Activated CD8-positive, alpha-beta memory T cell treated with anti-CD3 and anti-CD28 coated beads, Interleukin-2, amount 50 U/mL, for 1 hour (primary cell): ENCODE measurements around the gene HK1.
"Not testable (repeated sequence)": the region's sequence is repeated elsewhere in the genome, so short reads cannot be mapped to it uniquely, and the experiment has no call there.

ENCODE experiments used
- DNase-seq: peaks from one replicate; pipeline ENCODE4 v3.0.0-alpha.2; 2020; ENCODE audit errors: extremely low read depth

HK1 gene

DNA sequence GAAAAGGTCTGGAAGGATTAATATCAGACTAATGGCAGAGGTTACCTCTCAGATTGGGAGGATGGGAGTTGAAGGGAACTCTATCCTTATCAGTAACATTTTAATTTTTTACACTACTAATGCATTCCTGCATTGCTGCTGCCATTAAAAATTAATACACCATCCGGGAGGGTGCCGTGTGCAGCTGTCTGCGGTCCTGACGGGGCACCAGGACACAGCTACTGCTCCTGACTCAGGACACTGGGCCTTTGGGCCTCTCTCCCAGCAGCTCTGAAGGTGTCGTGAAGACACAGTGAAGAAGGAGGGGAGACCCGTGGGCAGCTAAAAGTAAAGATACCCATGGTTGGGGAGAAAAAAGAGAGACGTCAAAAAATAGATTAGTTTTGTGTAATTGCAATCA is 23.4 kb upstream of the HK1 start:
- DNase-seq = no peak

DNA sequence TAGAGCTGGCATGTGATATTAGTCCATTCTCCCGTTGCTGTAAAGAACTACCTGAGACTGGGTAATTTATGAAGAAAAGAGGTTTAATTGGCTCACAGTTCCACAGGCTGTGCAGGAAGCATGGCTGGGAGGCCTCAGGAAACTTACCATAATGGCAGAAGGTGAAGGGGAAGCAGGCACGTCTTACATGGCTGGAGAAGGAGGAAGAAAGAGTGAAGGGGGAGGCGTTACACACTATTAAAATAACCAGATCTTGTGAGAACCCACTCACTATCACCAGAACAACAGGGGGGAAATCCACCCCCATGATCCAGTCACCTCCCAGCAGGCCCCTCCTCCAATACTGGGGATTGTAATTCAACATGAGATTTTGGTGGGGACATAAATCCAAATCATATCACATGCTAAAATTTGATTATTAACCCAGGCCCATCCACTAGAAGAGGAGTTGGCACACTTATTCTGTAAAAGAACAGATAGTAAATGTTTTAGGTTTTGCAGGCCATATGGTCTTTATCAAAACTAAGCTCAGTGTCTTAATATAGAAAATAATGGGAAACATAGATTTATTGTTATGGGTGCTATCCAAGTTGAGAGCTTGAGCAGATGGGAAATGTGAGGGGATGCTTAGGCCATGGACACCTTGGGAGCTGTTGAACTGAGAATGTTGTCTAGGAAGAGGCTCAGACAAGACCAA is 18.6 kb upstream of the HK1 start:
- no peak for DNase-seq

GRCh38 chr10:69261184-69261583 is 17.1 kb upstream of the HK1 start:
- DNase-seq = no peak

DNA sequence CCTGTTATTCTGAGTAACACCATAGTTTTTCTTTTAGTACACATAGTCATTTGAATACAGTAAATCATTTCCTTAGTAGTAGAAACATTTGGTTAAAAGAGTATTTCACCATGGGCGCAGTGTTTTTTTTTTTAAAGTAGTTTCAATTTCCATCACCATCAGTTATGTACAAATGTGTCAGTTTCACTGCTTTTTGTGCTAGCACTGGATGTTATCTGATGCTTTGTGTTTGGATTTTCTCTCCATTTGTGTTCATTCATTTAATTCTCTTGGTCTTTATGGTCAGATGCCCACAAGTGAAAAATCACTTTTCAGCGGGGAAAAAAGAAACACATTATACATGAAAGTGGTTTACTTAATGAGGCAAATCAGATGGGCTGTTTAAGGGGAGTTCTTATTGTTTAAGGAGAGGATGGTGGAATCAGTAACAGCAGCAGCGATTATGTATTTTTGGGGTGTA is 16.0 kb upstream of the HK1 start:
- DNase-seq = no peak

- no peak for DNase-seq
Observed at GRCh38 chr10:69265521-69265920, 12.8 kb upstream of the HK1 start.

DNA sequence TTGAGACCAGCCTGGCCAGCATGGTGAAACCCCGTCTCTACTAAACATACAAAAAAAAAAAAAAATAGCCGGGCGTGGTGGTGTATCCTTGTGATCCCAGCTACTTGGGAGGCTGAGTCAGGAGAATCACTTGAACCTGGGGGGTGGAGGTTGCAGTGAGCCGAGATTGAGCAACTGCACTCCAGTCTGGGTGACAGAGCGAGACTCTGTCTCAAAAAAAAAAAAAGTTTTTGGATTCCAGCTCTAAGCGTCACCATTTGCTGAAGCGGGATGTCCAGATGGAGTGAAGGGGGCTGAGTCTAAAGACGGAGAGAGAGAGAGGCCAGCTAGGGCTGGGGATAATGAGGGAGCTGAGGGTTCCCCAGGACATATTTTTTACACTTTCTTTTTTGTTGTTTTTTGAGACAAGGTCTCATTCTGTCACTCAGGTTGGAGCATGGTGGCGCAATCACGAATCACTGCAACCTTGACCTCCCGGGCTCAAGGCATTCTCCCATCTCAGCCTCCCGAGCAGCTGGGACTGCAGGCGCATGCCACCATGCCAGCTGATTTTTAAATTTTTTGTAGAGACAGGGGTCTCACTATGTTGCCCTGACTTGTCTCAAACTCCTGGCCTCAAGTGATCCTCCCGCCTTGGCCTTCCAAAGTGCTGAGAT is 9.4 kb upstream of the HK1 start:
- DNase-seq = no peak

GRCh38 chr10:69269761-69270160 is 8.5 kb upstream of the HK1 start:
- DNase-seq = no peak

- no peak for DNase-seq
Observed at GRCh38 chr10:69270990-69271389, 7.3 kb upstream of the HK1 start.

DNA sequence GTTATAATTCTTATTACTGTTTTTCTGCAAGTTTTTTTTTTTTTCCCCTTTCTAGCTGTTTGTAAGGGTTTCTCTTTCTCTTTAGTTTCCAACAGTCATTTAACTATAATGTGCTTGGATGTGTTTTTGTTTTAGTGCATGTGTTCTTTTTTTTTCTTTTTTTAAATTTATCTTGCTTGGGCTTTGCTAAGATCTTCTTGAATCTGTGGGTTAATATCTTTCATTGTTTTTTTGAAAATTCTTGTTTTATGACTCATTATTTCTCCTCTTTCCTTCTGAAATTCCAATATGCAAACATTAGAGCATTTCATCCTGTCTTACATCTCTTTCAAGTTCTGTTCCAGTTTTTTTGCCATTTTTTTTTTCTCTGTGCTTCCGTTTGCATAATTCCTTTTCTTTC is 5.7 kb upstream of the HK1 start:
- DNase-seq = no peak

- DNase-seq = no peak
Observed at GRCh38 chr10:69275444-69275843, 2.9 kb upstream of the HK1 start.

DNA sequence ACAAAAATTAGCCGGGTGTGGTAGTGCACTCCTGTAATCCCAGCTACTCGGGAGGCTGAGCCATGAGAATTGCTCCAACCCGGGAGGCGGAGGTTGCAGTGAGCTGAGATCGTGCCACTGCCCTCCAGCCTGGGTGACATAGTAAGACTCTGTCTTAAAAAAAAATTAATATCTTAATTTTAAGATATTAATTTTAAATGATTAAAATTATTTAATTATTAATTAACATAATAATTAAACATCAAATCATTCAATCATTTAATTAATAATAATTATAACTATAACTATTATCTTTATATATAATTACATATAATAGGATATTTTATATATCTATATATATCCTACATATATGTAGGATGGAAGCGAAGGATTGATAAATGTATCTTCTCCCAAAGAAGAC is 1.8 kb upstream of the HK1 start:
- DNase-seq = no peak

- no peak for DNase-seq
Observed at GRCh38 chr10:69279110-69279509, 814 bp downstream of the HK1 start.

GRCh38 chr10:69281507-69282413 is 3.5 kb downstream of the HK1 start:
- no peak for DNase-seq

DNA sequence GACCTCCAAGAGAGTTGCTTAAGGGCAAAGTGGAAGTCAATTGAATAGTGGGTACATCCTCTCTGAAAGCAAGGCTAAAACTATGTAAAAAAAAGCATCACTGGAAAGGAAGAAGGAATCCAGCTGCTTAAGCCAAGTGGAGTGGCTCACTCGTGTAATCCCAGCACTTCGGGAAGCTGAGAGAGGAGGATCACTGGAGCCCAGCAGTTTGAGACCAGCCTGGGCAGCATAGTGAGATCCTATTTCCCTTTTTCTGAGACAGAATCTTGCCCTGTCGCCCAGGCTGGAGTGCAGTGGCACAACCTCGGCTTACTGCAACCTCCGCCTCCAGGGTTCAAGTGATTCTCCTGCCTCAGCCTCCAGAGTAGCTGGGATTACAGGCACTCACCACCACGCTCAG is 6.1 kb downstream of the HK1 start:
- DNase-seq = not testable (repeated sequence)

- DNase-seq = no peak
Observed at GRCh38 chr10:69285699-69286098, 7.4 kb downstream of the HK1 start.

GRCh38 chr10:69287181-69287580 is 8.9 kb downstream of the HK1 start:
- no peak for DNase-seq

GRCh38 chr10:69290993-69291392 is 12.7 kb downstream of the HK1 start:
- DNase-seq = no peak

DNA sequence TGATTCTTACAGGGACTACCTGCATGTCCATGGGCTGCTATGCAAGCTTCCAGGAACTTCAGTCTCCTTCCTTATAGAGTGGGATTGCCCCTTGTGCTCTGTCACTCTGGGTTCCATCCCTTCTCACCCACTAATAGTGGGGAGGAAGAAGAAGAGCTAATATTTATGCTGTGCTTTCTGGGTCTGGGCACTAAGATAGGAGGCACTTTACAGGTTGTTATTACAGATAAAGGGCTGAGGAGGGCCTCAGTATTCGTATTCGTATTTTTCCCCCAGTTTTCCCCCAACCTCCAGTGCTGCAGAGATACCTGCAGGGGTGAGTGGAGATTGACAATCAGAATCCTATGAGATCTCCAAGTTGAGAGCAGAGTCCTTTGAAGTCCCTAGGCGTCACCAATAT is 14.2 kb downstream of the HK1 start:
- no peak for DNase-seq

DNA sequence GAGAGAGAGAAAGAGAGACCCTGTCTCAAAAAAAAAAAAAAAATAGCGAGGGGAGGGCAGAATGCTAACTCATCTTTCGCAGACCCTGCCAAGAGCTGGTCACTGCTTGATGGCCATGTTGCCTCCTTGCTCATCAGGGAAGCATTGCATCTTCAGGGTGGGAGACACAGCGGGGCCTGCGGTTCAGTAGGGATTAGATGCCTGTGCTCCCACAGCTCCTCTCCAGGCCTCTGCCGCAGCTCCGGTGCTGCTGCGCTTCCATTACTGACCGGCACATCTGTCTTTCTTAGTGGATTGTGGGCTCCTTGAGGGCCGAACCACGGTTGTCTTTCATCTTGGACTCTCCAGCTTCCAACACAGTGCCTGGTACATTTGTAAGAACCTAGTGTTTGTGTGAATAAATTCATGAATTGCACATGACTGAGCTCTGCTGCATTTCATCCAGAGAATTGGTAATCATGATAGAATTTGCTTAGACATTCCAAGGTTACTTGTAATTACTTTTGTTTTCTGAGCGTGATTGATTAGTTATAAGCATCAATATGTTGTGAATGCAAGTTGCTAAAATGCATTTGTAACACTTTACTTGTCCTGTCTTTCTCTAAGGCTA is 16.8 kb downstream of the HK1 start:
- DNase-seq = no peak

DNA sequence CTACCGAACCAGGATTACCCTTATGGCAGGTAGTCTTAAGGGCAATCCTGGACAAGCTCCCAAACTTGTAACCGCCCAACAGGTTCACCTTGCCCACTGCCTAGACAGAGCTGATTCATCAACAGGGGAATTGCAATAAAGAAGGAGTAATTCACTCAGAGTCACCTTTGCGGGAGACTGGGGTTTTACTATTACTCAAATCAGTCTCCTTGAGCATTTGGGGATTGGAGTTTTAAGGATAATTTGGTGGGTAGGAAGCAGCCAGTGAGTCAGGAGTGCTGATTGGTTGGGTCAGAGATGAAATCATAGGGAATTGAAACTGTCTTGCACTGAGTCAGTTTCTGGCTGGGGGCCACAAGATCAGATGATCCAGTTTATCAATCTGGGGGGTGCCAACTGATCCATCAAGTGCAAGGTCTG is 25.3 kb downstream of the HK1 start:
- no peak for DNase-seq

- DNase-seq = no peak
Observed at GRCh38 chr10:69306421-69306820, 28.1 kb downstream of the HK1 start.

DNA sequence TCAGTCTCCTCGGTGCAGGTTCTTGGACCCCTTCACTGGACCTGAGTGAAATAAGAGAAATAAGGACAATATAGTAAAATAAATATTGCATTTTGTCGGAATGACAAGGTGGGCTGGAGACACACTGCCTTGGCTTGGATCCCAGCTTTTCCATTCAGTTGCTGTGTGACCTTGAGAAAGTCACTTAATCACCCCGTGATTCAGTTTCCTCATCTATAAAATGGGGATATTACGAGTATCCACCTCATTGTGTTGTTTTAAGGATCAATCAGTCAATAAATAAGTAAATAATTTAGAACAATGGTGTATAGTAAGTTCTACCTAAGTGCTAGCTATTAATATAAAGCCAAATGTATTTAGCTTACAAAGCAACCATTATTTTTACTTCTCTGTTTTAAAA is 29.1 kb downstream of the HK1 start:
- DNase-seq = no peak
